ENCODE results near the gene SLC38A4.

DNA sequence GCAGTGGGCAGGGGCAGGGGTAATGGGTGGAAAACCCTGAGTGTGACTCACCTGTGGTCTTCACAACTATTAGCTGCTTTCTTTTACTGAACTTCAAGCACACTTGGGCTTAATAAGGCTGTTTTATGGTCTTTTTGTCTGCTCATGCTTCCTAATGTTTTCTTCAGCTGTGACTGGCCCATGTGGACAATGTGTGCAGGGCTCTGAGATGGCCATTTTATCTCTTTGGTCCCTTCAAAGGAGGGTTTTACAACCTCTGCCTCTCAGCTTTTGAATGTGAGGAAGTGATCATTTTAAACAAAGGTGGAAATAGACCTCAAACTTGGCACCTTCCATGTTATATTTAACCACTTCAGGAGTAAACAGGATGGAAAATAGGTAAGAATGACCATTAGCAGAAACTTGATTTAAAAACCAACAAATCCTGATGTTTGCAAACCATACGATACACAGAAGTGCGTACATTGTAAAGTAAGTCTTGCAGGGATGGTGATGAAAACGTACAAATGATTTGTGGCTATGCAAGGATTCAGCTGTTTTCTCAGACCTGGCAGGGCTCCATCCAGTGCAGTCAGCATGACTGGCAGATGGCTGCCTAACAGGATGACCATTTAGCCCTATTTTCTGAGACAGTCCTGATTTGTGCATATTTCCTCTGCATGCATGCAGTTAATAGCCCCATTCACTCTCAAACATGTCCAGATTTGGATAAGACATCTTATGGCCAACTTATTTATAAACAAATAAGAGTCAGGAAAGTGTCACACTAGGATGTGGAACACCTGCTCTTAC, 103.2 kb downstream of the SLC38A4 start:
- no peak for TF ChIP-seq POLR2A (IDR thresholded peaks at IDR 0.05; ENCODE audit: low read depth, low read length)
- TF ChIP-seq TAF1 (IDR thresholded peaks at IDR 0.05; ENCODE audit: low read depth, low read length), result no peak
- TF ChIP-seq POLR2AphosphoS5 (IDR thresholded peaks at IDR 0.05; ENCODE audit: low read depth, low read length), result no peak
- TF ChIP-seq SPI1 (IDR thresholded peaks at IDR 0.05; ENCODE audit: low read depth, low read length), result no peak
- TF ChIP-seq PAX5 (IDR thresholded peaks at IDR 0.05; ENCODE audit: insufficient read depth, low read length, severe bottlenecking), result no peak
- no peak for TF ChIP-seq POU2F2 (IDR thresholded peaks at IDR 0.05; ENCODE audit: low read depth, low read length)
